ENCODE results near the gene APOBEC3G. TPM values are rescaled to one million over a fixed set of nuclear protein-coding genes. Genes with fewer than 3 reads are reported as not detected.

Gene APOBEC3G
- total RNA-seq, 3 donors from 2014 or later: 7.2 to 14.1 (median 13.3) TPM

DNA sequence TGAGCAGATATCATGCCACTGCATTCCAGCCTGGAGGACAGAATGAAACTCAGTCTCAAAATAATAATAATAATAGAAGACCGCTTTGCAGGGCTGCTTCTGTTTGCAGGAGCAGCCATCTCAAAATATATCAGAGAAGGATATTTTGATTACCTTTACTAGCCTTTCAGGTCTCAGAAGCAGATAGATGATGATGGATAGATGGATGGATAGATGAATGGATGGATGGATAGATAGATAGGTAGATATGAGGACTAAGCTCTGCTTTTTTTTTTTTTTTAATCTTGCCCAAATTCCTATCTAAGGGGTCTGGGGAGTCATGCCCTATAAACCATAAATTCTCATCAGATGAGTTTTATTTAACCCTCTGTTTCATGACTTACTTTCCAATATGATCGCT, 38.5 kb downstream of the APOBEC3G start:
- intact Hi-C loops (cut with DNase I; ENCODE audit: low total_unique reads): loop anchor here (1.0 kb wide), 1 partner anchor 11 kb away; no protein-coding TSS in a partner anchor
- Histone ChIP-seq H3K9me3 (no peaks in the 10 kb centered on the region), H3K4me3 (no peak overlapping the region), H3K36me3 (no peaks in the 10 kb centered on the region), H3K27me3 (no peaks in the 10 kb centered on the region), H3K4me1 (no peaks in the 10 kb centered on the region), H3K27ac (no peak overlapping the region)
- TF ChIP-seq POLR2AphosphoS5 (IDR thresholded peaks at IDR 0.05) (no peak), POLR2A (IDR thresholded peaks at IDR 0.05) (no peak)
- TF ChIP-seq, protein P1, sequence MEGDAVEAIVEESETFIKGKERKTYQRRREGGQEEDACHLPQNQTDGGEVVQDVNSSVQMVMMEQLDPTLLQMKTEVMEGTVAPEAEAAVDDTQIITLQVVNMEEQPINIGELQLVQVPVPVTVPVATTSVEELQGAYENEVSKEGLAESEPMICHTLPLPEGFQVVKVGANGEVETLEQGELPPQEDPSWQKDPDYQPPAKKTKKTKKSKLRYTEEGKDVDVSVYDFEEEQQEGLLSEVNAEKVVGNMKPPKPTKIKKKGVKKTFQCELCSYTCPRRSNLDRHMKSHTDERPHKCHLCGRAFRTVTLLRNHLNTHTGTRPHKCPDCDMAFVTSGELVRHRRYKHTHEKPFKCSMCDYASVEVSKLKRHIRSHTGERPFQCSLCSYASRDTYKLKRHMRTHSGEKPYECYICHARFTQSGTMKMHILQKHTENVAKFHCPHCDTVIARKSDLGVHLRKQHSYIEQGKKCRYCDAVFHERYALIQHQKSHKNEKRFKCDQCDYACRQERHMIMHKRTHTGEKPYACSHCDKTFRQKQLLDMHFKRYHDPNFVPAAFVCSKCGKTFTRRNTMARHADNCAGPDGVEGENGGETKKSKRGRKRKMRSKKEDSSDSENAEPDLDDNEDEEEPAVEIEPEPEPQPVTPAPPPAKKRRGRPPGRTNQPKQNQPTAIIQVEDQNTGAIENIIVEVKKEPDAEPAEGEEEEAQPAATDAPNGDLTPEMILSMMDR (IDR thresholded peaks at IDR 0.05): no peak
- DNase-seq (ENCODE audit: low spot score in 2 of 2): no peak

DNA sequence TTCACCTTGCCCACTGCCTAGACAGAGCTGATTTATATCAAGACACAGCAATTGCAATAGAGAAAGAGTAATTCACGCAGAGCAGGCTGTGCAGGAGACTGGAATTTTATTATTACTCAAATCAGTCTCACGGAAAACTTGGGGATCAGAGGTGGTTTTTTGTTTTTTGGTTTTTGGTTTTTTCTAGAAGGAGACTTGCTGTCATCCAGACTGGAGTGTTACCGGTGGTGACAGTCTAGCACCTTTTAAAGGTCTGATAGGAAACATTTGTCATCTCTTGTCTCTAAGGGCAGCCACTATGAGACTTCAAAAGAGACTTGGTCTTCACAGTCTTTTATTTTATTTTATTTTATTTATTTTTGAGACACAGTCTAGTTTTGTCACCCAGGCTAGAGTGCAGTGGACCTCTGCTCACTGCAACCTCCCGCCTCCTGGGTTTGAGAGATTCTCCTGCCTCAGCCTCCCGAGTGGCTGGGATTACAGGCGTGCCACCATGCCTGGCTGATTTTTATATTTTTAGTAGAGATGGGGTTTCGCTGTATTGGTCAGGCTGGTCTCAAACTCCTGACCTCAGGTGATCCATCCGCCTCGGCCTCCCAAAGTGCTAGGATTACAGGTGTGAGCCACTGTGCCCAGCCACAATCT, 39.0 kb downstream of the APOBEC3G start:
- Histone ChIP-seq H3K9me3 (no peaks in the 10 kb centered on the region), H3K27me3 (no peaks in the 10 kb centered on the region), H3K4me3 (no peak overlapping the region), H3K27ac (no peak overlapping the region), H3K36me3 (no peaks in the 10 kb centered on the region), H3K4me1 (no peaks in the 10 kb centered on the region)
- intact Hi-C loops (cut with DNase I; ENCODE audit: low total_unique reads): loop anchor here (1.0 kb wide), 1 partner anchor 10 kb away; no protein-coding TSS in a partner anchor
- TF ChIP-seq, protein P1 (IDR thresholded peaks at IDR 0.05): no peak
- TF ChIP-seq POLR2AphosphoS5 (IDR thresholded peaks at IDR 0.05): no peak
- no peak for TF ChIP-seq POLR2A (IDR thresholded peaks at IDR 0.05)
- DNase-seq (ENCODE audit: low spot score in 2 of 2): no peak

DNA sequence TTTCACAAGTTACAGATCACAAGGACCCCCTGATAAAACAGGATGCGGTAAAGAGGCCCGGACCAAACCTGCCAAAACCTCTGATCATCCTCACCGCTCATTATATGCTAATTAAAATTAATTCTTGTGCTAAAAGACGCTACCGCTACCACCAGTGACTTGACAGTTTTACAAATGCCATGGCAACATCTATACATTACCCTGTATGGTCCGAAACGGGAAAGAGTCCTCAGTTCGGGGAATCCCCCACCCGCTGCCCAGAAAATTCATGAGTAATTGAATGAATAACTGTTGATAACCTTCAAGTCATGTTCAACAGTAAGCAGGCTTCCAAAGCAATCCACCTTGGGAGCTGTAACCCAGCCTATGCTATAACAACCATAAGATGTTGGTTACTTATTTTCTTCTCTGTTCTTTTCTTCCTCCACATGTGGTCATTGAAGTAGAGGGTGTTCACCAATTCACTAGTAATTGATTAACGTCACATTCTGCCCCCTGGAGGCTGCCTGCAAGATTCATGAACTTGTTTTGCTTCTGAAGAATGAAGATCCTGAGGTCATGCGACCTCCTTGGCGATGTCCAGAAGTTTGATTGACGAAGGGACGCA, 40.6 kb downstream of the APOBEC3G start:
- H3K36me3 ChIP-seq: no peaks in the 10 kb centered on the region
- no peaks in the 10 kb centered on the region for H3K27me3 ChIP-seq
- H3K4me1 ChIP-seq: no peaks in the 10 kb centered on the region
- DNase-seq (ENCODE audit: low spot score in 2 of 2): no peak
- H3K27ac ChIP-seq: no peak overlapping the region
- intact Hi-C loops (cut with DNase I; ENCODE audit: low total_unique reads): no loop called here
- no peaks in the 10 kb centered on the region for H3K9me3 ChIP-seq
- H3K4me3 ChIP-seq: no peak overlapping the region
- TF ChIP-seq, protein P1 (IDR thresholded peaks at IDR 0.05): peak in 2 of 3 donors; percentile 37 to 44
- TF ChIP-seq POLR2AphosphoS5 (IDR thresholded peaks at IDR 0.05): no peak

DNA sequence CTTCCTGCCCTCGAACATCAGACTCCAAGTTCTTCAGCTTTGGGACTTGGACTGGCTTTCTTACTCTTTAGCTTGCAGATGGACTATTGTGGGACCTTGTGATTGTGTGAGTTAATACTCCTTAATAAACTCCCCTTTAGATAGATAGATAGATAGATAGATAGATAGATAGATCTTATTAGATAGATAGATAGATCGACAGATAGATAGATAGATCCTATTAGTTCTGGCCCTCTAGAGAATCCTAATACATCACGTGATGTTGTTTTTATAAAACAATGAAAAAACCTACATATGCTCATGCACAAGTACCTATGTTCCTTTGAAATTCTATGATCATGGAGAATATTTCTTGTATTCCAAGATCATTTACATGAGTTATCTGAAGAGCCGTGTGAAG, 43.9 kb downstream of the APOBEC3G start:
- Histone ChIP-seq H3K27ac (no peak overlapping the region), H3K27me3 (no peaks in the 10 kb centered on the region), H3K4me1 (no peaks in the 10 kb centered on the region), H3K9me3 (no peaks in the 10 kb centered on the region), H3K4me3 (no peak overlapping the region), H3K36me3 (no peaks in the 10 kb centered on the region)
- intact Hi-C loops (cut with DNase I; ENCODE audit: low total_unique reads): no loop called here
- DNase-seq (ENCODE audit: low spot score in 2 of 2): no peak
- TF ChIP-seq, protein P1 (IDR thresholded peaks at IDR 0.05): no peak
- no peak for TF ChIP-seq POLR2A (IDR thresholded peaks at IDR 0.05)

DNA sequence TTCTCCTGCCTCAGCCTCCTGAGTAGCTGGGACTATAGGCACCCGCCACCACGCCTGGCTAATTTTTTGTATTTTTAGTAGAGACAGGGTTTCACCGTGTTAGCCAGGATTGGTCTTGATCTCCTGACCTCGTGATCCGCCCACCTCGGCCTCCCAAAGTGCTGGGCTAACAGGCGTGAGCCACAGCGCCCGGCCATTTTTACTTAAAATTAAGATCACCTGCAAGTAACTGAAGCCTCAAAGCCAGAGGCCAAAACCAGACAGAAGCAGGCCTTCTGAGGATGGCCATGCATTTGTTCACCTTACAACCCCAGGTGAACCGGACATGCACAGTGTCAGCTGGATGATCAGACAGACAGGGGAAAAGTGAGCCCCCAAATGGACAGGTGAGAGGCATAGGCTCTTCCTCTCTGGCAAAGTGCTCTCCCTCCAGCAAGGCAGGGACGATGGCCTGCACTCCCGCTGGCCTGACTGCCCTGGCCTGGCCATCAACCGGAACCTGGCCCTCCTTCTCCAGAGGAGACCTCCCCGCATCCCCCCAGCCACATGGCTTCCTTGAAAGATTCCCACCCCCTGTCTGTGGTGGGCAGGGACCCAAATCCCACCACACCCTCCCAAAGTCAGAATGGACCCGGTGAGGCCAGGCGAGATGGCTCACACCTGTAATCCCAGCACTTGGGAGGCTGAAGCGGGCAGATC, 45.8 kb downstream of the APOBEC3G start:
- Histone ChIP-seq H3K27ac (no peak overlapping the region), H3K27me3 (no peaks in the 10 kb centered on the region), H3K36me3 (no peaks in the 10 kb centered on the region), H3K4me3 (no peak overlapping the region), H3K9me3 (no peaks in the 10 kb centered on the region), H3K4me1 (no peaks in the 10 kb centered on the region)
- DNase-seq (ENCODE audit: low spot score in 2 of 2): no peak
- intact Hi-C loops (cut with DNase I; ENCODE audit: low total_unique reads): no loop called here
- TF ChIP-seq POLR2AphosphoS5 (IDR thresholded peaks at IDR 0.05): no peak
- TF ChIP-seq, protein P1 (IDR thresholded peaks at IDR 0.05): no peak
- TF ChIP-seq POLR2A (IDR thresholded peaks at IDR 0.05): no peak

Measured in breast epithelium (tissue), 4 donors.